SU-DHL-6 (cell line): ENCODE data around the gene DMGDH.

ENCODE experiments used
- EZH2phosphoT487 ChIP-seq: fragments of 200-600 bp; sonication (generic), shearing (Covaris generic); conservative IDR thresholded peaks from 2 replicates; pipeline ENCODE4 v1.6.1; 2018; ENCODE audit warnings: mild to moderate bottlenecking, antibody characterized with exemption, low read length, moderate library complexity, mixed read lengths
- TF ChIP-seq, protein P1 (sequence below): fragments of 200-600 bp; sonication (generic); IDR thresholded peaks from one replicate; pipeline ENCODE4 v1.5.1; 2017; ENCODE audit warnings: antibody characterized with exemption, mild to moderate bottlenecking, low read length, moderate library complexity; ENCODE audit not compliant: insufficient read depth, poor library complexity, severe bottlenecking

DNA sequence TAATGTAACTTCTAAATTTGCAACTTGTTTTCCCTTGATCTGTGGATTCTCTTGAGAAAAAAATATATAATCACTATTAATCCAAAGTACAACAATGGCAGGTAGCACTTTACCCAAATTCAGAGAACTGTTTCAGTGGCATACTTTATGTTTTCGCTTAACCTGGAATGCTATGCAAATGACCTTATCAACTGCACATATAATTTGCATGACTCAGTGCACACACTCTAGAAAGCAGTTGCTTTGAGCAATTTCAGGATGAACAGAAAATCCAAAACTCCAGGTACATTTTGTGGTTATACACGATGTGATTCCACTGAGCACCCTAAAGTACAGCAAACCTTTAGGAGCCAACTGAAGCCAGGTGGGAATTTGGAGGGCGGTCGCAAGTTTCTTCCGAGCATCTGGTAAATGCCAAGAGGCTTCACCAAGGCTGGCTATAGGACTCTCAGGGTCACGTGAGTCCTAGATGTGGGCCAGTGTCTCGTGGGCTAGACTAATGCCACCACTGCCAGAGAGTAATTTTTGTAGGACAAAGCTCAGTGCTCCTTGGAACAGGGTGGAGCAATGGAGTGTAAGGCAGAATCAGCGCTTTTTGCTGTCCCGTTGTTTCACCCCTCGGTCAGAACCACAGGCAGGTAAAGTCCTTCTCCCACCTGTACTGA, 37.3 kb downstream of the DMGDH start:
- TF ChIP-seq, protein P1, sequence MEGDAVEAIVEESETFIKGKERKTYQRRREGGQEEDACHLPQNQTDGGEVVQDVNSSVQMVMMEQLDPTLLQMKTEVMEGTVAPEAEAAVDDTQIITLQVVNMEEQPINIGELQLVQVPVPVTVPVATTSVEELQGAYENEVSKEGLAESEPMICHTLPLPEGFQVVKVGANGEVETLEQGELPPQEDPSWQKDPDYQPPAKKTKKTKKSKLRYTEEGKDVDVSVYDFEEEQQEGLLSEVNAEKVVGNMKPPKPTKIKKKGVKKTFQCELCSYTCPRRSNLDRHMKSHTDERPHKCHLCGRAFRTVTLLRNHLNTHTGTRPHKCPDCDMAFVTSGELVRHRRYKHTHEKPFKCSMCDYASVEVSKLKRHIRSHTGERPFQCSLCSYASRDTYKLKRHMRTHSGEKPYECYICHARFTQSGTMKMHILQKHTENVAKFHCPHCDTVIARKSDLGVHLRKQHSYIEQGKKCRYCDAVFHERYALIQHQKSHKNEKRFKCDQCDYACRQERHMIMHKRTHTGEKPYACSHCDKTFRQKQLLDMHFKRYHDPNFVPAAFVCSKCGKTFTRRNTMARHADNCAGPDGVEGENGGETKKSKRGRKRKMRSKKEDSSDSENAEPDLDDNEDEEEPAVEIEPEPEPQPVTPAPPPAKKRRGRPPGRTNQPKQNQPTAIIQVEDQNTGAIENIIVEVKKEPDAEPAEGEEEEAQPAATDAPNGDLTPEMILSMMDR: no peak
- TF ChIP-seq EZH2phosphoT487: no peak
